HEK293T (cell line): ENCODE measurements around the gene C17orf50.

ENCODE experiments used
- ARNT ChIP-seq: fragments of 450-650 bp; IDR thresholded peaks from 2 replicates; pipeline ENCODE4 v1.6.1; 2017; ENCODE audit warnings: mild to moderate bottlenecking
- BHLHE40 ChIP-seq: fragments of 450-650 bp; IDR thresholded peaks from 2 replicates; pipeline ENCODE4 v1.6.1; 2016; ENCODE audit warnings: mild to moderate bottlenecking, moderate library complexity, borderline replicate concordance
- ELF4 ChIP-seq: fragments of 450-650 bp; IDR thresholded peaks from 2 replicates; pipeline ENCODE4 v1.6.1; 2017; ENCODE audit warnings: antibody characterized with exemption
- FOXK2 ChIP-seq: fragments of 450-650 bp; IDR thresholded peaks from 2 replicates; pipeline ENCODE4 v1.6.1; 2016; ENCODE audit warnings: mild to moderate bottlenecking
- FOXM1 ChIP-seq: fragments of 450-650 bp; IDR thresholded peaks from 2 replicates; pipeline ENCODE4 v1.6.1; 2017; ENCODE audit warnings: mild to moderate bottlenecking, borderline replicate concordance
- PKNOX1 ChIP-seq: fragments of 450-650 bp; IDR thresholded peaks from 2 replicates; pipeline ENCODE4 v1.6.1; 2016
- SP1 ChIP-seq: fragments of 450-650 bp; IDR thresholded peaks from 2 replicates; pipeline ENCODE4 v1.6.1; 2017
- SUZ12 ChIP-seq: fragments of 450-650 bp; IDR thresholded peaks from 2 replicates; pipeline ENCODE4 v1.6.1; 2016; ENCODE audit warnings: mild to moderate bottlenecking
- TARDBP ChIP-seq: fragments of 450-650 bp; IDR thresholded peaks from 2 replicates; pipeline ENCODE4 v1.6.1; 2016
- ZNF384 ChIP-seq: fragments of 450-650 bp; IDR thresholded peaks from 2 replicates; pipeline ENCODE4 v1.6.1; 2016

- no peak for TF ChIP-seq FOXK2
- TF ChIP-seq SUZ12, result no peak
- no peak for TF ChIP-seq ZNF384
- no peak for TF ChIP-seq BHLHE40
- no peak for TF ChIP-seq PKNOX1
- no peak for TF ChIP-seq TARDBP
- no peak for TF ChIP-seq SP1
- no peak for TF ChIP-seq ARNT
- TF ChIP-seq FOXM1, result no peak
- no peak for TF ChIP-seq ELF4
These were observed 20.3 kb downstream of the C17orf50 start for GRCh38 chr17:35780950-35781349.
